Fibroblast of skin of abdomen (primary cell): ENCODE measurements around the gene ZNF462.

Experiments used
- DNase-seq: peaks from one replicate; pipeline ENCODE4 v3.0.0-alpha.2; 2013

Gene ZNF462

DNA sequence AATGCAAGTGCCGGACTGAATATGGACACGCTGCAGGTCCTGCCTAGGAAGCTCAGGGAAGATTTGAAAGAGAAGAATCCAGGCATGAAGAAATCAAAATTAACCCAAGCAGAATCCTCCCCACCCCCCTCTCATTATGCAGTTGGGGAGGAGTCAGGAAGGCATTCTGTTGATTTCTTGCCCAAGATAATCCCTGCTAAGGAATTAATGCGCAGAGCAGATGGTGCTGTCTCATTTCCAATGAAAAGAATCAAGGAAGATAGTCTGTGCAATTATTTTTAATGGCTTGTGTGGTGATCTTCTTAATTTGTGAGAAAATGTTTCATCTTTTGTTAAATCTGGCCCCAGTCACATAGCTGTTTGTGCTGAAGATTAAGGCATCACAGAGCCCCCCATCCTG lies 145.0 kb downstream of the ZNF462 start:
- no peak for DNase-seq

- no peak for DNase-seq
Observed at GRCh38 chr9:107008447-107008846, 145.5 kb downstream of the ZNF462 start.

DNA sequence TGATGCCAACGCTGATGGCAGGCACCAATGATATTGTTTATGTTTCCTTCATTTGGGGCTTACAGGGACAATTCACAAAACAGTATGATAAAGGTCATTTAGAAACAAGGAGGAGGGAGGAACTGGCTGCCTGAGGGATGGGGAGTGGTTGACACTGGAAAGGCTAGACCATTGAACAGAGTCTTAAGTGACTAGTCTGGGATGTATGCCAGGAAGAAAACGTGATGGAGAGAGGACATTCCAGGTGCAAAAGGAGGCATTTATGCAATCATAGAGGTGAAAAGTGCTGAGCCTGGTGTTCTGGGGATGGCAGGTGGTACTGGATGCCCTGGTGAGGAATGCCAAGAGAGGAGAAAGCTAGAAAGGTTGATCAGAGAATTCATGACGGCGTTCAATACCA lies 153.4 kb downstream of the ZNF462 start:
- no peak for DNase-seq

GRCh38 chr9:107018861-107019545 lies 156.0 kb downstream of the ZNF462 start:
- DNase-seq = peak; percentile 80

GRCh38 chr9:107020040-107020530 lies 157.1 kb downstream of the ZNF462 start:
- DNase-seq = peak; percentile 96

DNA sequence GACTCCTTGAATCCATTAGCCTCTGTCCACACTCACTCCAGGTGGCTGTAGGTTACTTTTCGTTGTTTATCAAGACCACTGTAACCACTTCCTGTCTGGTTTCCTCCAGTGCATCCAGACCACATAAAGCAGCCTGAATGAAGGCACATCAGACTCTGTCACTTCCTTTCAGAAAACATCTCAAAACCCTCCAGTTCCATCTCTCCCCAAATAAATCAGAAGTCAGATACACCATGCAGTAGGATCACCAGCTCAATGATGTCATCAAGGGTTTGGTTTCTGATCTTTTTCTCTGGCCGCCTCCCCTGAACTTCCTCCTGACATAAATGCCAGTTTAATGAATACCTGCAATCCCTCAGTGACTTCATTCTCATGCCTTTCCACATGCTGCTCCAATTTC lies 161.2 kb downstream of the ZNF462 start:
- peak; percentile 5 for DNase-seq

DNA sequence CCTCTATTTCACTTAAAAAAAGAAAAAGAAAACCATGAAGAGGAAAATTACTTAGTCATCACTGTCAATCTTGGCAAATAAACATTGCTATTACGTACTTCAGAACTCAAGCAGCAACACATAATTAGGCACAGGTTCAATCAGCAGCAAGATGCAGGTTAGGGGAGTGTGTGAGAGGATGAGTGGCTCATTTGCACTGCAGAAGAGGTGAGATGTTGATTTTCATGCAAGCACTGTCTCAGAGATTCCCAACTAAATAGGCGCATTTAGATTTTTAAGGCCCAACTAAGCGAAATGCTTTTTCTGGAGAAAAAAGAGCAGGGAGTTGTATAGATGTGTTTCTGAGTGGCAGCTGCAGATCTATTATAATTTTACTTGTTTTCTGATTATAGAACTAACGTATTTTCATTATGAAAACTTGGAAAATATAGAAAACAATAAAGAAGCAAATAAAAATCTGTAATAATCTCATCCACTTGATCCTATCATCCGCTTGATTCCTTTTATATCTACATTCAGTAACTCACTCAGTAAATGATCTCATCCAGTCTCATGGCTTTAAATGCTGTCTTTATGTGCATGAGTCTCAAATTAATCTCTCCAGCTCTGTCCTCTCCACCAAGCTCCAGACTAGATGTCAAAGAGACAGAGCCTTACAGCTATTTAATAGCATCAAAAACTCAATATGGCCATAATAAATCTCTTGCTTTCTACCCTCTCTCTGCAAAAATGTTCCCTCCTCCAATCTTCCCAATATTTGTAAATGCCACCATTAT lies 162.5 kb downstream of the ZNF462 start:
- no peak for DNase-seq

- no peak for DNase-seq
Observed at GRCh38 chr9:107029146-107029545, 166.2 kb downstream of the ZNF462 start.

GRCh38 chr9:107033966-107034365 lies 171.0 kb downstream of the ZNF462 start:
- DNase-seq = no peak

DNA sequence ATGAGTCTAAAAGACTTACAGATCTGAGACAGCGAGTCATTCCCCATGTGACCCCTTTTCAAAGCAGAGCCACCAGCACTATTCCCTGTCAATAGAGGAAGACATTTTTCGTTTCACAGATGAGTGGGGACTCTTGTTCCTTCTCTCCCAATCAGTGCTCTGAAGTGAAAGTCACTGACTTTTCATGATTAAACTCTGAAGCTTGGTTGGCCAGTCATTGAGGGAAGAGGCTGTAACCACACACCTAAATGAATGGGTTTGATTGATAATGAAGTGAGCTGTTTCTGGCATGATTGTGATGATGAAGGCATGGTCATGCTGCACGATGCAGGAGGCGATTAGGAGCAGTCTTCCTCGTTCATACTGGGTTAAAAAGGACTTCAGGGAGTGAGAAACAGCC lies 171.9 kb downstream of the ZNF462 start:
- DNase-seq = no peak

DNA sequence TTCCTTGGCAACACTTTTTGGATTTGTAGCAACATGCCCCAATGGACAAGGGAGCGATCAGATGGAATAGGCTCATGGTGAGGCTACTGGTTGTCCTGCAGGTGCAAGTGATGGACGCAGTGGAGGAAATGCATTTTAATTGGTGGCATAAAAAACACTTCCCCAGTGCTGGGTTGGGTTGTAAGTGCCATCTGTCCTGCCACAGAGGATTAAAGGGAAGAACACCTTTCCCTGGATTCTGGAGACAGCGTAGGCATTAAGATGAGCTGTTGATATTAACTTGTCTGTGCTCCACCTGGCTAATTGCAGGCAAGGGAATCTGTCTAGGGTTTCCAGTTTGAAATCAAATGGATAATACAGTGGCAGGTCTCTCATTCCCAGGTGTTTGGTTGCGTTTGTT lies 173.4 kb downstream of the ZNF462 start:
- DNase-seq = no peak

DNA sequence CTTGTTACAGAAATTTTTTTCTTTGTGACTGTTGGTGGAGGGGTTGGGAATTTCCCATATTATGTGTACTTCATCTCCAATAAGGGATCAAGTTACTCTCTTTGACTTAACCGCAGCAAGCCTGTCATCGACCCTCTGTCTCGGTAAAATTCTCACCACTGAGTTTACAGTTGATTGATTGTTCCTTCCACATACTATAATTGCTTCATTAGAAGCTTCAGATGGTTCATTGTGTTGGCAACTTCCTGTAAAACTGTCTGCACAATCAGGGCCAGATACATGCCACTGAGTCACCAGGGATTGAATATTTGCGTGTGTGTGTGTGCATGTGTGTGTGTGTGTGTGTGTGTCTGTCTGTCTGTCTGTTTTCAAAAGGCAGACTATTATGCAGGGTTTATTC lies 176.6 kb downstream of the ZNF462 start:
- DNase-seq = peak; percentile 96

DNA sequence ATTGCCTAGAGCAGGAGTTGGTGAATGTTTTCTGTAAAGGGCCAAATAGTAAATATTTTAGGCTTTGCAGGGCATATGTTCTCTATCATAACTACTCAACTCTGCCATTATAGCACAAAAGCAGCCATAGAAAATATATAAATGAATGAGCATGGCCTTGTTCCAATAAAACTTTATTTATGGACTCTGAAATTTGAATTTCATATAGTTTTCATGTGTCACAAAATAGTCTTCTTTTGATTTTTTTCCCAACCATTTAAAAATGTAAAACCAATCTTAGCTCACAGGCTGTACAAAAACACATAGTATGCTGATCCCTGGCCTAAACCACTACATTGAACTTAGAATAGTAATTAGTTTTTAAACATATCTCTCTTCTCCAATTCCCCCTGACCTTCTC lies 179.6 kb downstream of the ZNF462 start:
- DNase-seq = no peak

GRCh38 chr9:107043886-107044285 lies 180.9 kb downstream of the ZNF462 start:
- DNase-seq = no peak

DNA sequence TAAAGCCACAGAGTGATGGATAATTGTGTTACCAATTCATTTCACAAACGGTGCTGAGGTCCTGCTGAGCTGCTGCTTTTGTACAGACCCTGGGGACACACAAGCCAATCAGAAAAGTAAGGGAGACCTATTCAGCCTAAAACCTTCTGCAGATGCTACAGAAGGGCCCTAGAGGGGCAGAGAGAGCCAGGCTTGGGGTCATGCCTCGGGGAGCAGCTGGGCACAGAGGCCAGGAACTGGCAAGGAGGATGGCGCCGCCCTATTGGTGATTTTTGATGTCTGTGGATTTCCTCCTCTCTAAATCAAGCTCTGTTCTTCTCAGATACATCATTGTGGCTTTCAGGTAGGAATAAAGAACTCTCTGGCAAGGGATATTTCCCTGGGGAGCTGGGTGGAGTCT lies 181.9 kb downstream of the ZNF462 start:
- DNase-seq = no peak

- no peak for DNase-seq
Observed at GRCh38 chr9:107046692-107047091, 183.7 kb downstream of the ZNF462 start.

- DNase-seq = peak; percentile 5
Observed at GRCh38 chr9:107049046-107049802, 186.3 kb downstream of the ZNF462 start.

DNA sequence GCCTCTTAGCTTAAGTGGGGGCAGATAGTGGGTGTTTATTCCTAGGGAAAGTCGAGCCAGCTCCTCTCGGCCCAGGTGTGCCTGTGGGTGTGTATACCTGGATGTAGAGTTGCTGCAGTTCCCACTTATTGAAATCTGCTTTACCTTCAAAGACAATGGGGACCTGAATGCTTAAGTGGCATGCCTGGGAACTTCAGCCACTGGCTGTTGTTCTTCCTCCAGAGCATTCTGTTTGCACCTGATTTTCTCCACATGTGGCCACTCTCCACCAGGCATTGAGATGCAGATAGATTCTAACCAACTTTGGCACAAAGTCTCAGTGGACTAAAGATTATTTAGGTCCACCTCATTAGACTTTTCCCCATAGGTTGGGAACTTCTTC lies 186.8 kb downstream of the ZNF462 start:
- no peak for DNase-seq

- no peak for DNase-seq
Observed at GRCh38 chr9:107051392-107051791, 188.4 kb downstream of the ZNF462 start.

DNA sequence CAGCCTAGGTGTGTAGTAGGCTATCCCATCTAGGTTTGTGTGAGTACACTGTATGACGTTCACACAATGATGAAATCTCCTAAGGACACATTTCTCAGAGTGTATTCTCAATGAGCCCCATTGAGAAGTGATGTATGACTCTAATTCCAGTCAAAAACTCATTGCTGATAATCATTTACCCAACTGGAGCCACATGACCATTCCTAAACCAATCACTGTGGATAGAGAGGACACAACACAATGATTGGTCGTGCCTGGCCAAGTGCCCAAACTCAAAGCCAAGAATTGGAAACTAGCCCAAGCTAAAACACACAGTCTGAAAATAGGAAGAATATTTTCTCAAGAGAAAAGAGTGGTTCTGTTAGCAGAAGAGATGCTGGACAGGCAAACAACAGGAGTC lies 191.2 kb downstream of the ZNF462 start:
- DNase-seq = no peak

- DNase-seq = no peak
Observed at GRCh38 chr9:107059220-107059619, 196.3 kb downstream of the ZNF462 start.

GRCh38 chr9:107060062-107060461 lies 197.1 kb downstream of the ZNF462 start:
- DNase-seq = no peak
